Measurements from ENCODE around the gene C1orf226.

Gene C1orf226

DNA sequence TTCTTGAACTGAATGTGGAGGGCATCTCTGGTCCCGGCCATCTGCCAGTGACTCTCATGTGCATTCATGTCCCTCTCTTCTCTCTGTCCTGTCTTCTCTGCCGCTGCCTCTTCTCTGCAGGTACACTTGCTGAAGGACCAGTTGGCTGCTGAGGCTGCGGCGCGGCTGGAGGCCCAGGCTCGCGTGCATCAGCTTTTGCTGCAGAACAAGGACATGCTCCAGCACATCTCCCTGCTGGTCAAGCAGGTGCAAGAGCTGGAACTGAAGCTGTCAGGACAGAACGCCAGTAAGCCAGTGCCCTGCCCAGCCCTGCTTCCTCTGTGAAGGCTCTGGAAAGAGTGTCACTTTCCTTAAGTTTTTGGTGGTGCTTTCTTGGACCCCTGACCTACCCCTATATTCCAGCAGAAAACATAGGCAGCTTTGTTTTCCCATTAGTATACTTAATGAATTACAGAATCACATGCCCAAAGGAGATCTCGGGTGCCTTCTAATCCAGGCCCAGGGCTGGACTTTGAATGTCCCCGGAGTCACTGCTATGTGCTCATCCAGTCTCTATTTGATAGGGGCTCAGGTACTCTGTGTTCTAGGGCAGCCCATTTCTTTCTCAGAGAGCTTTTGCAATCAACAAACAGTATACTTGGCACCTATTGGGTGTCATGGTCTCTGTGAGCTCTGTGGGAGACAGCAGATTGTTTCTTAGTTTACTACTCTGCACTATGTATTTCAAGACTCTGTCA lies 16.1 kb upstream of the C1orf226 start:
- DNase-seq (ENCODE audit: low read depth in 1 of 2, low spot score in 1 of 2): no peak

DNA sequence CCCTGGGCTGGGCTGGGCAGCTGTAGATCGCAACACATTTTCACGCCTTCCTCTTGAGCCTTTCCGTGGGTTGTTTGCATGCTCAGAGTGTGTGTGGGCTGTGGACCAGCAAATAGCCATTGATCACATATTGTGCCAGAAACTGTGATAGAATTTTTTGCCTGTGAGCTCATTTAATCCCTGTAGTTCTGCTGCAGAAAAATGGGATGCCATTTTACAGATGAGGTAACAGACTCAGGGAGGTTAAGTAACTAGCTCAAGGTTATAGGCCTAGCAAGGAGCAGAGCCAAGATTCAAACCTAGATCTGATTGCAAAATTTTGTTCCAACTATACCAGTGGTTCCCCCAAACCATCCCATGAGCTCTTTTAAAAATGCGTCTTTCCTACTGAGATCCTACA lies 15.4 kb upstream of the C1orf226 start:
- DNase-seq (ENCODE audit: low read depth in 1 of 2, low spot score in 1 of 2): no peak

DNA sequence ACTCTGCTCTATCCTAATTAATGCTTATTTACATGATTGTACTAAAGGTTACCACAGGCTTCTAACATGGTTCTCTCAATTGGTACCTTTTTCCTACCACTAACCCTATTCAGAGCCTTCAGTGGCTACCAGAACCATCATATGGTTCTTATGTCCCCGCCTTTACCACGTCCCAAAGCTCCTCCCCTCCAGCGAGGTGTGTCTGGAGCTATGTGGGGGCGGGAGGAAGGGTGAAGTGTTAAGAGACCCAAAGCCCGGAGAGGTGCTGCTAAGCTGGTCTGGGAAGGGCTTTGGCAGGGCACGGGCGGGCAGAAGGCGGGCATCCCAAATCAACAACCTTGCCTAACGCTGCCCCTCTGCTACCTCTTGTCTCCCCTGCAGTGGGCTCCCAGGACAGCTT lies 14.9 kb upstream of the C1orf226 start:
- DNase-seq (ENCODE audit: low read depth in 1 of 2, low spot score in 1 of 2): no peak

DNA sequence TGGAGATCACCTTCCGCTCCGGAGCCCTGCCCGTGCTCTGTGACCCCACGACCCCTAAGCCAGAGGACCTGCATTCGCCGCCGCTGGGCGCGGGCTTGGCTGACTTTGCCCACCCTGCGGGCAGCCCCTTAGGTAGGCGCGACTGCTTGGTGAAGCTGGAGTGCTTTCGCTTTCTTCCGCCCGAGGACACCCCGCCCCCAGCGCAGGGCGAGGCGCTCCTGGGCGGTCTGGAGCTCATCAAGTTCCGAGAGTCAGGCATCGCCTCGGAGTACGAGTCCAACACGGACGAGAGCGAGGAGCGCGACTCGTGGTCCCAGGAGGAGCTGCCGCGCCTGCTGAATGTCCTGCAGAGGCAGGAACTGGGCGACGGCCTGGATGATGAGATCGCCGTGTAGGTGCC lies 14.5 kb upstream of the C1orf226 start:
- DNase-seq (ENCODE audit: low read depth in 1 of 2, low spot score in 1 of 2): no peak

DNA sequence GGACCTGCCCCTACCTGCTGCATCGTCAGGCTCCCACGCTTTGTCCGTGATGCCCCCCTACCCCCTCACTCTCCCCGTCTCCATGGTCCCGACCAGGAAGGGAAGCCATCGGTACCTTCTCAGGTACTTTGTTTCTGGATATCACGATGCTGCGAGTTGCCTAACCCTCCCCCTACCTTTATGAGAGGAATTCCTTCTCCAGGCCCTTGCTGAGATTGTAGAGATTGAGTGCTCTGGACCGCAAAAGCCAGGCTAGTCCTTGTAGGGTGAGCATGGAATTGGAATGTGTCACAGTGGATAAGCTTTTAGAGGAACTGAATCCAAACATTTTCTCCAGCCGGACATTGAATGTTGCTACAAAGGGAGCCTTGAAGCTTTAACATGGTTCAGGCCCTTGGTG lies 13.8 kb upstream of the C1orf226 start:
- no peak for DNase-seq (ENCODE audit: low read depth in 1 of 2, low spot score in 1 of 2)

DNA sequence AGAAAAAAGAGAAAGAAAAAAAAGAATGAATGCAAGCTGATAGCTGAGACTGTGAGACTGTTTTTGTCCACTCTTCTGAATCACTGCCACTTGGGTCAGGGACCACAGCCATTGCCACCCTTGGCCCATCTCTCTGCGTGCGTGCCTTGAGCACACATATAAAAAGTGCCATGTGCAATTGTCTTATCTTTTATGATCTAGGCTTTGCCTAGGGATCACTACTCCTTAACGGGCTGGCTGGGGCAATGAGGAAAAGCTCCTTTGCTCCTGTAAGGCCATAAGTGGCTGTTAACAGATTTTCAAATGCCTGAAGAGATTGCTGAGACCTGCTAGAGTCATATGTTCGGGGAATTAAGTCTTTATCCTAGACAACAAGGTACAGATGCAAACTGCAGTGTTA lies 13.1 kb upstream of the C1orf226 start:
- no peak for DNase-seq (ENCODE audit: low read depth in 1 of 2, low spot score in 1 of 2)

DNA sequence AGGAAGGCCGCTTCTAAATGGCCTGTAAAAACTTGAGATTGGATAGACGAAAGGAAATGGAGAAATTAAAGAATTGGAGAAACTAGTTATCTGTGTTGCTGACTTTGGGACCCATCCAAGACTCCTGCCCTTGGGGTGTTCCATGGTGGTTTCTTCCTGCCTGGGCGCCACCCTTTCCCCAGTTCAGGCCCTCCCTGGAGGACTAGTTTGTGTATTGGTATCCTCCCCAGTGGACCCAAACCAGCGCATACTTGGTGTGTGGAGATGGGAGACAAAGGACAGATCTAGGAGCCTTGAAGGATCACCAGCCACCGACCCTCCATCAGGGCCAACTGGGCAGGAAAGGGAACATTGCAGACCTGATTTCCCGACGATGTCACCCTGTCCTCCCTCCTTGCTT lies 12.0 kb upstream of the C1orf226 start:
- no peak for DNase-seq (ENCODE audit: low read depth in 1 of 2, low spot score in 1 of 2)

DNA sequence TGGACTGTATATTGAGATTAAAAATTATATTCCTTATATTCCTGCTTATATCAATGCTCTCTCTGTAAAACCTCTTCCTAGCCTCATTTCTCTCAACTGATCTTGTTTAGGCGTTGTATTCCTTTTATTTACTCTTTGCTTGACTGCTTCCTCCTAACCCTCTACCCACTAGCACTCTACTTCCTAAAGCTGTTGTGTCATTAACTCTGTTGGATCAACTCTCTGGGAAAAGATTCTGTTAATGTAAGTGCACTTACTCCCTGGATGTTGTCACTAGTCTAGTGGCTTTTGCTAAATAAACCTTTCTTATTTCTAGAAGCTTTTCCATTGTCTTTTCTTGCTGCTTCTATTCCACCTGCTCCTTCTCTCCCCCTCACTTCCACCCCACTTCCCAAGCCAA lies 11.4 kb upstream of the C1orf226 start:
- DNase-seq (ENCODE audit: low read depth in 1 of 2, low spot score in 1 of 2): no peak

DNA sequence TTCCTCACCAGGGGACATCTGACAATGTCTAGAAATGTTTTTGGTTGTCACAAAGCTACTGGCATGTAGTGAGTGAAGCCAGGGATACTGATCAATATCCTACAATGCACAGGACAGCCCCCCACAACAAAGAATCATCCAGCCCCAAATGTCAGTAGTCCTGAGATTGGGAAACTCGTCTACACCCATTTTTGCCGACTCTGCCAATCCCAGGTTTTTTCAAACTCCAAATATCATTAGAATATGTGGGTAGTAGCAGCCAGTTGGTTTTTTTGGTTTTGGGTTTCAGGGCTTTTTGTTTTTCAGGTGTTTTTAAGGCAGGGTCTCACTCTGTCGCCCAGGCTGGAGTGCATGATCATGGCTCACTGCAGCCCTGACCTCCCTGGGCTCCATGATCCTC lies 10.8 kb upstream of the C1orf226 start:
- DNase-seq (ENCODE audit: low read depth in 1 of 2, low spot score in 1 of 2): no peak

DNA sequence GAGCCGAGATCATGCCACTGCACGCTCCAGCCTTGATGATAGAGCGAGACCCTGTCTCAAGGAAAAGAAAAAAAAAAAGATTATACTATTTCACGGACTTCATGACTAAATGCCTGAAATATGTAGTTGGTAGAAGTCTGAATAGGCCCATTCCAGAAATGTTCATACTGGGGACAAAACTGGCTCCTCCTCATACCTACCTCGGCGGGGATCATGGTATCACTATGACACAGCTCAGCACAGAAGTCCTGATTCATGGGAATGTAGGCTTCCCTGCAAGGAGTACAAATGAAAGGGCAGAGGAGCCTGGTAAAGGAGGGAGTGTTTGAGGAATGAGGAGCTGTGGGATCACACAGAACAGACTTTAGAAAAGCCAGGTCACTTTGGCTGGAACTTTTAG lies 9.9 kb upstream of the C1orf226 start:
- DNase-seq (ENCODE audit: low read depth in 1 of 2, low spot score in 1 of 2): no peak

DNA sequence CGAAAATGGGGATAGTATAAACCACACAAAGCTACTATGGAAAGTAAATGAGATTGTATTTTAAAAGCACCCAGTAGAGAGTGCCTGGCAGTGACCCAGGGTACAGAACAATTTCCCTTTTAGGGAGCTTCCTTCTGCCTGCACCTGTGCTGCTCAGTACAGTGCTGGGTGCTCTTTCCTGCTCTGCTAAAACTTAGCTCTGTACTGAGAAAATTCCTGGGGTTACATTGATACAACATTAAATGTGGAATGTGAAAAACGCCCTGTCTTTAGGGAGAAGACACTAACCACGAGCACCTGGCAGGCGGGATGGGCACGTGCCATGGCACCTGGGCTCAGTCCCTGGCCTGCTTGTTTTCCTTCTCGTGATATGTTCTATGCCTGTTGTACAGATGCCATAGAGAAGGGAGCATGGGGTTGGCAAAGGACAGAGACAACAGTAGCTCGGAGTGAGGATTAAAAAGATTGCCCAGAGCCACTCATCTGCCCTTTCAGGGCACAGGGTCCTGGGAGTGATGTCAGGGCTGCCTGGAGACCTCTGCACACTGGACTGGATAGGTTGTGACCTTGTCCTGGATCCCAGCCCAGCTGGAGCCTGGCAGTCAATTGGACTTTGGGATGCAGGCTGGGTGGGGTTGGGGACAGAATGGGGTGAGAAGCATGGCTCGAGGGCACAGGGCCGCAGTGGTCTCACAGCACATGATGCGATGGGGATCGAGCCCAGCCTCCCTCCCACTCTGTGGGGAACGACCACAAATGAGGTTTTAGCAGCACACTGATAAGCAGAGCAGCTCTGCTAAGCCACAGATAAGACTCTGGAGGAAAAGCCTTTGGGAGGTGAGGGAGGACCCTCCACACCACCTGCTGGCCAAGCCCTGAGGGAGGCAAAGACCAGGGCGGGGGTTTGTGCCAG lies 9.1 kb upstream of the C1orf226 start:
- no peak for DNase-seq (ENCODE audit: low read depth in 1 of 2, low spot score in 1 of 2)

DNA sequence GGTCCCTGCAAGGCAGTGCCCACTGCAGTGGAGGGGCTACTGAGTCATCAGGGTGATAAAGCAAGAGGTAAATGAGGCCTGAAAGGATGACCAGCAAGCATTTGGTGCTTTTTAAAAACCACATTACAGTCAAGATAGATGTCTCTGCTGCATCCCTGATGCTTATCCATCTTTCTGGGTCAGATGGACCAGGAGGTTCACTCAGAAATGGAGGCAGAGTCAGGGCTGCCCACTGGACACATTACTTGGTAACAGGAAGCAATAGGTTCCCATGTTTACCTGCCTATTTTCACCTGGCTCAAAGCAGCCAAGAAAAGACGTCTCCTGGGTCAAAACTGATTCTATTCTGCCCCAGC lies 8.5 kb upstream of the C1orf226 start:
- DNase-seq (ENCODE audit: low read depth in 1 of 2, low spot score in 1 of 2): no peak

DNA sequence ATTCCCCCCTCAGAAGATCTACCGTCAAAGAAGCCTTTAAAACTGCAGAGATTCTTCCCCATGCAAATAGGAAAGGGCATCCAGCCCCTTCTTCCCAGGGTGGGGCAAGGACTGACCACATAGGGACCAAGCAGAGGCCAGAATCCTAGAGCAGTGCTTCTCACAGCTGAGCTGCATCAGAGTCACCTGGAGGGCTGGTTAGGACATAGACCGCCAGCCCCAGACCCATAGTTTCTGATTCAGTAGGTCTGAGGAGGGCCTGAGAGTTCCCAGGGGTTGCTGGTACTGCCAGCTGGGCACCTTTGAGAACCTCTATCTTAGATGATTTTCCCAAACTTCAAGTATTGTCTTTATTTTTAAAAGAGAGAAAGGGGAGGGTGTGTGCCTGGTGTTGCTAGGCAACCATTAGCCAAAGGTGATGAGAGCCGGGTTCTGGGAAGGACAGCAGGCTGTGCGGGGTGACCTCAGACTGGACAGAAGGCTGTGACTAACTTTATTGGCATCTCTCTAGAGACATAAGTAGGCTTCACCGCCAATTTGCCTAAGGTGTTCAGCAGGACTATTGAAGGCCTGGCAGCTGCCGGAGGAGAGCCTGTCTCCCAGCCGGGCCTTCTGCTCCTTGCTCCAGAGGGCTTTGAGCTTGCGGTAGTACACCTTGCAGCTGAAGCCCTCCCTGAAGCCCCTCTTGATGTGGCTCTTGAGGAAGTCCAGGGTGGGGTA lies 7.8 kb upstream of the C1orf226 start:
- DNase-seq (ENCODE audit: low read depth in 1 of 2, low spot score in 1 of 2): no peak

DNA sequence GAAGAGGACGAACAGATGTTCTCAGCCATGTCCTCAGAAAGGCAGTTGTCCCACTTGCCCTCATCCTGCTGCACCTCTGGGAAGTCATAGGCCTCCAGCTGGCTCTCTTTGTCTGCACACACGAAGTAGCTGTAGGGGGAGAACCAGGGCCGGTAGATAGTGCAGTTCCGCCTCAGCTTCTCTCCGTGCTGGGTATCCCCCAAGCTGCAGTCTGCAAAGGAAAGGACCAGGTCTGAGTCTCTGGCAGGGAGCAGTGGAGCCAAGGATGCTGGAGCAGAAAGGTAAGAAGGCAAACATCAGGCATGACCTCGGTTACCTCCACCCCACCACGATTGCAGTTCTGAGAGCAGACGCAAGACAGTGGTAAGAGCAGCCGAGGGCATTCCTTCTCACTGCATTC lies 7.1 kb upstream of the C1orf226 start:
- DNase-seq (ENCODE audit: low read depth in 1 of 2, low spot score in 1 of 2): no peak

DNA sequence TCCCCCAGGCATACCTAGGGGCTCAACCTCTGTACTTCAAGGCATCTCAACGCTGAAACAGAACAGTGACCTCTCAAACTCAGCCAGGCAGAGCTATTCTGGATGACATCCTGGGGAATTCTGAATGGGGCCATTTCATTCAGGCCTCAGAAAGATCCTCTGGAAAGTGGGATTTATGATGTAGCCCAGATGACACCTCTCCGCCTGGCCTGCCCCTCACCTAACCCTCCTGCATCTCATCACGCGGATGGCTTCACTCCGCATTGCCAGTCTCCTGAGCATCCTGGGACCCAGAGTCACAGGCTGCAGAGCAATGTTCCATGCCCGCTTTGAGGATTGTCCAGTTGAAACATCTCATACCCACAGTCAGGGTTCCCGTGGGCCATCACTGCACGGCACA lies 6.1 kb upstream of the C1orf226 start:
- DNase-seq (ENCODE audit: low read depth in 1 of 2, low spot score in 1 of 2): no peak

DNA sequence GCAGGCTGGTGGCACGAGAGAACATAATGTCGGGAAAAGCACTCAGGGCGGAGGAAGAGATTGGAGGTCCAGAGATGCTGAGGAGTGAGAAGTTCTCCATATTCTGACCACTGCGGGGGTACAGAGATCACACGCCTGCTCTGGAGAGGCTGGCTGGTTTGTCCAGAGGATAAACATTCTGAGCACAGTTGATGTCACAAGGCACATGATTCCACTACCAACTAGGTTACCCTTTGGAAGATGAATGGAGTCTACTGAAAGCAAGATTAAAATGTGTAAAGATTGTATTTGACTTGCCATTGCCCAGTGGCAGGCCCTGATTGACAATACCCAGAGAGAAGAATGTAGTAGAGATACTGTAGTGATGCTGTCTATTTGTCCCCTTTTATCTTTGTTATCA lies 4.8 kb upstream of the C1orf226 start, which contains the start of gene SPATA46:
TSS of gene SPATA46 (minus strand) at position 164 of the 400 bp plus-strand sequence. CDS start at position 100, 64 bp downstream.
- no peak for DNase-seq (ENCODE audit: low read depth in 1 of 2, low spot score in 1 of 2)

DNA sequence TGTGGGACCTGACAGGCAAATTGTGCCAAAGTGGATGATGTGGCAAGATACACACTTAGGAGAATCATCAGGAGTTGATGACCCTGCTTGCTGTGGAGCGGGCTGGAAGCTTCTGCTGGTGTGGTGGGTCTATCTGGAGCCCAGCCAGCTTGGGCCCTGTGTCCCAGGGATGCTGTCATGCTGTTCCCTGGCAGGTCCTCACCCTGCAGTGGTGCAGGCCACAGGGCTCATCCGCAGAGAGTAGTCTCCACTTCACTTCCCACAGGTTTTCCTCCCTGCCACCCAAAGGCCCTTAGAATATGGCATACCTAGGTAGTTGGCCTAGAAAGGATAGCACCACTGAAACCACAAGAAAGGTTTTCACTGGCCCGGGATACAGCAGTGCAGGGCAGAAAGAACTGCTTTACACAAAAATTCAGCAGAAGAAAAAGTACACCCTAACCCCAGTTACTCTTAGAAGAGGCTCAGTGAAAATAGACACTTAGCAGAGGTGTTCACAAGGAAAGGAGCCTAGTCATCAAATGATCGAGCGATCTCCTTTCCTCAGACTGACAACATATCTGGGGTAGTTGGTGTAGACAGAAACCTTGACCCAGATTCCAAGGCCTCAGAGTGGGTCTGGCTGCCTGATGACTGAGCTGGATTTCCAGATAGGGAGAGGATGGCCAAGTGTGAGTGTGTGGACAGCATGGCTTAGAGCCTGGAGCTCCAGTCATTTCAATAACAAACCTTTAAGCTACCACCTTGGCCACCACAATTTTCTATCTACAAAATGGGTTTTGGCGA lies 1.3 kb upstream of the C1orf226 start:
- DNase-seq (ENCODE audit: low read depth in 1 of 2, low spot score in 1 of 2): no peak

DNA sequence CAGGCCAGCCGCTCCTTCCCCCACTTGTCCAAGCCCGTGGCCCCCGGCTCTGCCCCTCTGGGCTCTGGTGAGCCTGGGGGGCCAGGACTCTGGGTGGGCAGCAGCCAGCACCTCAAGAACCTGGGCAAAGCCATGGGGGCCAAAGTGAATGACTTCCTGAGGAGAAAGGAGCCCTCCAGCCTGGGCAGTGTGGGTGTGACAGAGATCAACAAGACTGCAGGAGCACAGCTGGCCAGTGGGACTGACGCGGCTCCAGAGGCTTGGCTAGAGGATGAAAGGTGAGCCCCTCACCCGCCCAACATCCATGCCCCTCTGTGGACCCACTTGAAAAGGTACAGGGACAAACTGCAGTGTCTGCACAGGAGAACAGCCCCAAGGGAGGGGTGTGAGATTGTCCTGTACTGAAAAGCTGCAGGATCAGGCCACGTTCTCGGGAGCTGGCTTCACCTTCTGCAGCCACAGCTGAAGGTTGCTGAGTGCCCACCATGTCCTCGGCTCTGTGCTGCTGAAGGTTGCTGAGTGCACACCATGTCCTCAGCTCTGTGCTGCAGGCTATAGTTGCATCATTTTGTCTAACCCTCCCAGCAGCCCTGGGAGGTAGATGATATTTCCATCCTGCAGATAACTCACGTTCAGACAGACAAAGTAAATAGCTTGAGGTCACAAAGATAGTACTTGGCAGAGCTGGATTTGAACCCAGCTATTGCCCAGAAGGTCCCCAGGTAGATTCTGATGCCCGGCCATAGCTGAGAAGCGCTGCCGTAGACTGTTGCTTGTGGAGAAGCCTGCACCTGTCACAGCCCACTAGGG lies 618 bp downstream of the C1orf226 start:
- no peak for DNase-seq (ENCODE audit: low read depth in 1 of 2, low spot score in 1 of 2)

DNA sequence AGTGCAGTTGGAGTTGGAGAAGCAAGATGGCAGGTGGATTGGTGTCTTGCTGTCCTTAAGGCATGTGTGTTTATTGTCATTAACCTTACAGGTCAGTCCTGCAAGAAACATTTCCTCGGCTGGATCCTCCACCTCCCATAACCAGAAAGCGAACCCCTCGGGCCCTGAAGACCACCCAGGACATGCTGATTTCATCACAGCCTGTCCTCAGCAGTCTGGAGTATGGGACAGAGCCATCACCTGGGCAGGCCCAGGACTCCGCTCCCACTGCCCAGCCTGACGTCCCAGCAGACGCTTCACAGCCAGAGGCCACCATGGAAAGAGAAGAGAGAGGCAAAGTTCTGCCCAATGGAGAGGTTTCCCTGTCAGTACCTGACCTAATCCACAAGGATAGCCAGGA lies 1.6 kb downstream of the C1orf226 start:
- no peak for DNase-seq (ENCODE audit: low read depth in 1 of 2, low spot score in 1 of 2)

DNA sequence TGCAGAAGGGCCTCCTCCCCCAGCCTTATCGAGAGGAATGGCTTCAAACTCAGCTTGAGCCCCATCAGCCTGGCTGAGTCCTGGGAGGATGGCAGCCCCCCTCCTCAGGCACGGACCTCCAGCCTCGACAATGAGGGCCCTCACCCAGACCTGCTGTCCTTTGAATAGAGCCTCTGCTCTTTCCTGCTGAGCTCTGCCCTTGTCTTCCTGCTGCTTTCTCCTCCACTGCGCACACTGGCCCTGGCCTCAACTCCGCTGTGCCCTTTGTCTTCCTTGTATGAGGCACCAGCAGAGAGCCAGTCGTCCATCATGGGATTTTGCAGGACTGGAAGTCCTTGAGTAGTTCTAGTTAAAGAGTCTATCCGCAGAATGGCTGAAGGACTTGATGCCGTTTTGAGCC lies 2.0 kb downstream of the C1orf226 start:
- no peak for DNase-seq (ENCODE audit: low read depth in 1 of 2, low spot score in 1 of 2)

All from stimulated activated CD4-positive, alpha-beta T cell treated with anti-CD3 and anti-CD28 coated beads, Interleukin-15, amount 100 ng/mL, for 1 hour (primary cell).